Keratinocyte (primary cell): Measurements from ENCODE around the gene RBM42. TPM values are rescaled to one million over a fixed set of nuclear protein-coding genes. Genes with fewer than 3 reads are reported as not detected.

ENCODE experiments used
- DNase-seq: peaks from one replicate; pipeline ENCODE4 v3.0.0-alpha.2; 2011; ENCODE audit warnings: low read depth, missing footprints, low spot score
- FAIRE-seq: peaks from 2 replicates; lab custom pipeline; 2011; peaks lifted over from hg19 to GRCh38; lab: Jason Lieb, UNC
- H2AFZ ChIP-seq: 2 replicates; pipeline ENCODE4 v1.6.0; 2012; ENCODE audit warnings: low read length, control low read depth, inconsistent platforms; ENCODE audit not compliant: control insufficient read depth
- H3K27ac ChIP-seq: 2 replicates; pipeline ENCODE4 v1.5.1; 2011; ENCODE audit warnings: low read length; ENCODE audit not compliant: control insufficient read depth, insufficient read depth
- H3K27me3 ChIP-seq: 3 replicates; pipeline ENCODE4 v1.6.0; 2011; ENCODE audit warnings: low read length; ENCODE audit not compliant: control insufficient read depth, insufficient read depth; ENCODE audit errors: extremely low read depth
- H3K36me3 ChIP-seq, 2 experiments: 2 replicates in 1 of 2; 3 replicates in 1 of 2; pipeline ENCODE4 v1.5.1; 2011; ENCODE audit warnings: low read length in 2 of 2, mild to moderate bottlenecking in 1 of 2; ENCODE audit not compliant: control insufficient read depth in 2 of 2, insufficient read depth in 2 of 2; ENCODE audit errors: extremely low read depth in 1 of 2
- H3K4me1 ChIP-seq: 3 replicates; pipeline ENCODE4 v1.5.1; 2011; ENCODE audit warnings: low read length; ENCODE audit not compliant: control insufficient read depth, insufficient read depth; ENCODE audit errors: extremely low read depth
- H3K4me2 ChIP-seq: 3 replicates; pipeline ENCODE4 v1.6.0; 2011; ENCODE audit warnings: low read depth, low read length; ENCODE audit not compliant: control insufficient read depth, insufficient read depth; ENCODE audit errors: extremely low read depth
- H3K4me3 ChIP-seq, 3 experiments: fragments of 200-600 bp in 1 of 3; sonication (generic) in 1 of 3; 2 replicates in 2 of 3; 3 replicates in 1 of 3; pipeline ENCODE4 v1.5.1; 2011 to 2016; ENCODE audit warnings: low read length in 3 of 3, mild to moderate bottlenecking in 3 of 3, control low read depth in 2 of 3, inconsistent platforms in 1 of 3, low read depth in 1 of 3, mixed read lengths in 1 of 3, mixed run types in 1 of 3, moderate library complexity in 1 of 3; ENCODE audit not compliant: control insufficient read depth in 2 of 3, insufficient read depth in 2 of 3; ENCODE audit errors: extremely low read depth in 1 of 3
- H3K79me2 ChIP-seq: 2 replicates; pipeline ENCODE4 v1.6.0; 2012; ENCODE audit warnings: low read length; ENCODE audit not compliant: control insufficient read depth, insufficient read depth
- H3K9ac ChIP-seq: 3 replicates; pipeline ENCODE4 v1.6.0; 2011; ENCODE audit warnings: low read length; ENCODE audit not compliant: control insufficient read depth, insufficient read depth; ENCODE audit errors: extremely low read depth
- H3K9me1 ChIP-seq: 3 replicates; pipeline ENCODE4 v1.6.0; 2011; ENCODE audit warnings: low read length; ENCODE audit not compliant: control insufficient read depth, insufficient read depth; ENCODE audit errors: extremely low read depth
- H3K9me3 ChIP-seq: 2 replicates; pipeline ENCODE4 v1.5.1; 2012; ENCODE audit warnings: low read depth, low read length; ENCODE audit not compliant: control insufficient read depth
- H4K20me1 ChIP-seq: 3 replicates; pipeline ENCODE4 v1.6.0; 2011; ENCODE audit warnings: low read length; ENCODE audit not compliant: control insufficient read depth, insufficient read depth; ENCODE audit errors: extremely low read depth
- CTCF ChIP-seq, 3 experiments: IDR thresholded peaks in 1 of 3; conservative IDR thresholded peaks in 1 of 3; optimal IDR thresholded peaks in 1 of 3; 2 replicates in 2 of 3; 3 replicates in 1 of 3; pipeline versions ENCODE3 to v1.5.1; 2011; ENCODE audit warnings: low read length in 3 of 3, mild to moderate bottlenecking in 3 of 3, moderate library complexity in 2 of 3, control low read depth in 1 of 3, inconsistent platforms in 1 of 3; ENCODE audit not compliant: insufficient read depth in 2 of 3; ENCODE audit errors: extremely low read depth in 1 of 3
- EZH2 ChIP-seq: IDR thresholded peaks from one replicate; pipeline ENCODE4 v1.6.1; 2012; ENCODE audit warnings: inconsistent platforms, mild to moderate bottlenecking, low read length, moderate library complexity
- dilution Hi-C: fragments of 300-500 bp; cut with MboI; formaldehyde crosslinking; loops from one replicate; pipeline ENCODE4 v1.7.0; 2020; ENCODE audit warnings: low sequenced_read_pairs; ENCODE audit not compliant: extremely low pct_ligation_motif_present
- polyA plus RNA-seq, 5 experiments: library from polyadenylated mRNA; depleted of rRNA in 3 of 5; stranded (reverse) in 3 of 5; stranded (forward) in 1 of 5; unstranded in 1 of 5; fragments of >200 nt; gene quantifications; 1 replicate in 1 of 5; 2 replicates in 3 of 5; 3 replicates in 1 of 5; pipeline versions ENCODE4 v1.2.1 to v1.2.3, GENCODE V29; 2011 to 2012; ENCODE audit warnings: missing spikeins in 2 of 5, low read depth in 1 of 5, low replicate concordance in 1 of 5

Gene RBM42
- polyA plus RNA-seq, 1 donor (not counting 4 experiments of a cell fraction or from before 2014, with no cell fraction given), result 29.8 TPM

GRCh38 chr19:35609851-35610353, 18.9 kb upstream of the RBM42 start:
- H3K4me2 ChIP-seq, result no peak overlapping the region
- no peaks in the 10 kb centered on the region for H3K9me3 ChIP-seq
- H3K4me1 ChIP-seq, result peaks cover 6% of the 10 kb centered on the region
- TF ChIP-seq CTCF (optimal IDR thresholded peaks at IDR 0.05 in 1 of 3, IDR thresholded peaks at IDR 0.05 in 1 of 3, conservative IDR thresholded peaks at IDR 0.05 in 1 of 3; ENCODE audit: extremely low read depth in 1 of 3, insufficient read depth in 2 of 3, low read length in 3 of 3) (no peak), EZH2 (no peak)
- H3K27ac ChIP-seq, result no peak overlapping the region
- dilution Hi-C loops, result loop anchor here (5.0 kb wide), 1 partner anchor 53 kb away; no protein-coding TSS in a partner anchor
- no peak overlapping the region for H3K9ac ChIP-seq
- no peaks in the 10 kb centered on the region for H3K36me3 ChIP-seq
- H3K9me1 ChIP-seq, result no peaks in the 10 kb centered on the region
- FAIRE-seq, result no peak
- H3K4me3 ChIP-seq, result no peak overlapping the region
- H3K79me2 ChIP-seq, result no peaks in the 10 kb centered on the region
- peak overlapping the region; percentile 13 for H2AFZ ChIP-seq
- no peaks in the 10 kb centered on the region for H3K27me3 ChIP-seq
- DNase-seq, result no peak
- no peaks in the 10 kb centered on the region for H4K20me1 ChIP-seq

DNA sequence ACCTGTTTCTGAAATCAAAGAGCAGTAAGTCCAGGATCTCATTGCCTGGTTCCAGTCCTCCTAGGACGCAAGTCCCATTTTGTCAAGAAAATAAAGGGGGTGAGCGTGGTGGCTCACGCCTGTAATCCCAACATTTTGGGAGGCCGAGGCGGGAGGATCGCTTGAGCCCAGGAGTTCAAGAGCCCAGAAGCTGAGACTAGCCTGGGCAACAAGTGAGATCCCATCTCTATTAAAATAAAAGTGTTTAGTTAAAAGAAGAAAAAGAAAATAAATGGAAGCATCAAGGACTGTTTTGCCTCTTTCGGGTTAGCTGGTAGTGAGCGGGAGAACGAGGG, 16.6 kb upstream of the RBM42 start:
- Histone ChIP-seq H3K27ac (no peak overlapping the region), H4K20me1 (no peaks in the 10 kb centered on the region), H3K4me1 (peaks cover 3% of the 10 kb centered on the region), H3K9ac (peak overlapping the region; percentile 18), H3K36me3 (peaks cover 0 to 4% of the 10 kb centered on the region in 2 experiments), H3K27me3 (no peaks in the 10 kb centered on the region), H3K4me3 (peak overlapping the region in 2 of 3 experiments; percentile 72 to 74), H3K4me2 (peak overlapping the region; percentile 61), H2AFZ (peak overlapping the region; percentile 71), H3K79me2 (no peaks in the 10 kb centered on the region), H3K9me1 (no peaks in the 10 kb centered on the region), H3K9me3 (no peaks in the 10 kb centered on the region)
- FAIRE-seq (no peak), DNase-seq (no peak)
- dilution Hi-C loops, result no loop called here
- TF ChIP-seq EZH2 (no peak), CTCF (optimal IDR thresholded peaks at IDR 0.05 in 1 of 3, IDR thresholded peaks at IDR 0.05 in 1 of 3, conservative IDR thresholded peaks at IDR 0.05 in 1 of 3; ENCODE audit: extremely low read depth in 1 of 3, insufficient read depth in 2 of 3, low read length in 3 of 3) (no peak)
